GM12878 (cell line): ENCODE measurements around the gene IGSF6. TPM values are rescaled to one million over a fixed set of nuclear protein-coding genes. Genes with fewer than 3 reads are reported as not detected.

Experiments used
- ATAC-seq: fragments of 200-7000 bp; cut with Tn5 transposase; 3 replicates; pipeline ENCODE4 v1.9.1; 2020; ENCODE audit warnings: mild to moderate bottlenecking, moderate library complexity
- BruUV-seq: library from RNA; stranded (reverse); fragments of 400-500 nt; replicated peaks from 2 replicates; lab custom pipeline; 2021; lab: Mats Ljungman, UMichigan
- CTCF ChIA-PET: fragments of 300-600 bp; sonication (Branson Sonifier 250); formaldehyde crosslinking; extraction: SDS; loops from one replicate; lab custom pipeline; 2021; ENCODE audit warnings: inconsistent platforms; lab: Yijun Ruan, JAX
- POLR2A ChIA-PET: fragments of 350-600 bp; formaldehyde crosslinking; extraction: SDS; loops from one replicate; lab custom pipeline; 2021; ENCODE audit warnings: inconsistent platforms; lab: Charles Lee
- RAD21 ChIA-PET: fragments of 300-600 bp; sonication (Branson Sonifier 250); formaldehyde crosslinking; loops from one replicate; lab custom pipeline; 2023; ENCODE audit warnings: antibody characterized with exemption; ENCODE audit not compliant: unreplicated experiment; lab: Charles Lee
- SMC1A ChIA-PET: fragments of 300-600 bp; sonication (Branson Sonifier 250); formaldehyde crosslinking; loops from one replicate; lab custom pipeline; 2023; ENCODE audit not compliant: unreplicated experiment, uncharacterized antibody; lab: Charles Lee
- DNase-seq: peaks from one replicate; pipeline ENCODE4 v3.0.0-alpha.2; 2011; ENCODE audit warnings: low read depth, low spot score
- FAIRE-seq: peaks from 3 replicates; lab custom pipeline; 2011; peaks lifted over from hg19 to GRCh38; lab: Jason Lieb, UNC
- H2AFZ ChIP-seq: 2 replicates; pipeline ENCODE4 v1.6.0; 2011; ENCODE audit warnings: low read depth, low read length, control low read depth; ENCODE audit not compliant: control insufficient read depth
- H3K27ac ChIP-seq: 2 replicates; pipeline ENCODE4 v1.5.1; 2011; ENCODE audit warnings: control low read depth; ENCODE audit not compliant: control insufficient read depth, insufficient read depth
- H3K27me3 ChIP-seq, 2 experiments: replicated peaks in 1 of 2; 2 replicates each; pipeline versions ENCODE4 v1.6.0 to v1.6.1; 2011; ENCODE audit warnings: low read length in 1 of 2; ENCODE audit not compliant: control insufficient read depth in 2 of 2, insufficient read depth in 2 of 2
- H3K36me3 ChIP-seq, 2 experiments: 2 replicates each; pipeline ENCODE4 v1.5.1; 2011; ENCODE audit warnings: low read length in 1 of 2; ENCODE audit not compliant: control insufficient read depth in 2 of 2, insufficient read depth in 2 of 2
- H3K4me1 ChIP-seq: 2 replicates; pipeline ENCODE4 v1.6.1; 2011; ENCODE audit warnings: mild to moderate bottlenecking, low read length, moderate library complexity, mixed read lengths; ENCODE audit not compliant: control insufficient read depth, insufficient read depth
- H3K4me2 ChIP-seq: 2 replicates; pipeline ENCODE4 v1.6.0; 2011; ENCODE audit warnings: control low read depth; ENCODE audit not compliant: control insufficient read depth, insufficient read depth
- H3K4me3 ChIP-seq: fragments of 200-600 bp; sonication (generic); 2 replicates; pipeline ENCODE4 v1.5.1; 2016
- H3K79me2 ChIP-seq: 2 replicates; pipeline ENCODE4 v1.6.0; 2011; ENCODE audit warnings: low read length; ENCODE audit not compliant: control insufficient read depth, insufficient read depth
- H3K9ac ChIP-seq: 2 replicates; pipeline ENCODE4 v1.8.0; 2011; ENCODE audit warnings: low read length, control low read depth, mixed read lengths; ENCODE audit not compliant: control insufficient read depth, insufficient read depth
- H3K9me3 ChIP-seq: replicated peaks from 3 replicates; pipeline ENCODE4 v1.5.1; 2011; ENCODE audit warnings: mild to moderate bottlenecking, low read length; ENCODE audit not compliant: control insufficient read depth, insufficient read depth
- H4K20me1 ChIP-seq: 2 replicates; pipeline ENCODE4 v1.6.0; 2011; ENCODE audit not compliant: control insufficient read depth, insufficient read depth
- BACH1 ChIP-seq: fragments of 450-650 bp; IDR thresholded peaks from 2 replicates; pipeline ENCODE4 v1.6.1; 2017; ENCODE audit warnings: mild to moderate bottlenecking, borderline replicate concordance
- BHLHE40 ChIP-seq, 2 experiments: fragments of 450-650 bp in 1 of 2; IDR thresholded peaks; 2 replicates each; pipeline ENCODE4 v1.6.1; 2011 to 2017; ENCODE audit warnings: low read depth in 2 of 2, borderline replicate concordance in 1 of 2, improper control_type of control experiment in 1 of 2, low read length in 1 of 2, mild to moderate bottlenecking in 1 of 2
- CBFB ChIP-seq: IDR thresholded peaks from 2 replicates; pipeline ENCODE4 v1.6.1; 2016; ENCODE audit warnings: antibody characterized with exemption, low read depth
- EGR1 ChIP-seq, 2 experiments: IDR thresholded peaks; 1 replicate in 1 of 2; 2 replicates in 1 of 2; pipeline ENCODE4 v1.6.1; 2011 to 2012; ENCODE audit warnings: low read depth in 2 of 2, low read length in 2 of 2, borderline replicate concordance in 1 of 2, mild to moderate bottlenecking in 1 of 2, moderate library complexity in 1 of 2
- ETV6 ChIP-seq, 2 experiments: fragments of 450-650 bp in 1 of 2; IDR thresholded peaks in 1 of 2; conservative IDR thresholded peaks in 1 of 2; 2 replicates each; pipeline ENCODE4 v1.6.1; 2014; ENCODE audit warnings: antibody characterized with exemption in 1 of 2, borderline replicate concordance in 1 of 2, low read depth in 1 of 2, mild to moderate bottlenecking in 1 of 2, moderate library complexity in 1 of 2
- FOS ChIP-seq: IDR thresholded peaks from 3 replicates; pipeline ENCODE4 v1.6.1; 2011; ENCODE audit warnings: borderline replicate concordance; ENCODE audit not compliant: insufficient read length; ENCODE audit errors: extremely low read depth
- HDAC6 ChIP-seq: fragments of 200-600 bp; sonication (generic); IDR thresholded peaks from one replicate; pipeline ENCODE4 v1.8.0; 2017; ENCODE audit warnings: antibody characterized with exemption; ENCODE audit not compliant: unreplicated experiment
- IKZF2 ChIP-seq, 2 experiments: fragments of 450-650 bp; IDR thresholded peaks; 2 replicates each; pipeline ENCODE4 v1.6.1; 2017; ENCODE audit warnings: mild to moderate bottlenecking in 2 of 2, moderate library complexity in 2 of 2
- JUNB ChIP-seq: IDR thresholded peaks from 2 replicates; pipeline ENCODE4 v1.6.1; 2016; ENCODE audit warnings: antibody characterized with exemption, mild to moderate bottlenecking
- NBN ChIP-seq: fragments of 450-650 bp; IDR thresholded peaks from 2 replicates; pipeline ENCODE4 v1.6.1; 2016
- NR2C1 ChIP-seq: fragments of 450-650 bp; IDR thresholded peaks from 2 replicates; pipeline ENCODE4 v1.6.1; 2017; ENCODE audit warnings: antibody characterized with exemption, mild to moderate bottlenecking, moderate library complexity
- PKNOX1 ChIP-seq: fragments of 450-650 bp; IDR thresholded peaks from 2 replicates; pipeline ENCODE4 v1.6.1; 2016; ENCODE audit warnings: mild to moderate bottlenecking
- RELB ChIP-seq: fragments of 450-650 bp; IDR thresholded peaks from 2 replicates; pipeline ENCODE4 v1.6.1; 2017; ENCODE audit warnings: low read depth, mild to moderate bottlenecking, moderate library complexity
- RFX5 ChIP-seq: IDR thresholded peaks from 2 replicates; pipeline ENCODE4 v1.6.1; 2011; ENCODE audit warnings: low read depth, low read length, improper control_type of control experiment
- RUNX3 ChIP-seq: IDR thresholded peaks from 2 replicates; pipeline ENCODE4 v1.6.1; 2012; ENCODE audit warnings: low read length, inconsistent platforms
- SMARCA5 ChIP-seq: fragments of 450-650 bp; IDR thresholded peaks from 2 replicates; pipeline ENCODE4 v1.6.1; 2017; ENCODE audit warnings: mild to moderate bottlenecking
- STAT1 ChIP-seq: fragments of 450-650 bp; conservative IDR thresholded peaks from 2 replicates; pipeline ENCODE4 v1.6.1; 2014; ENCODE audit warnings: antibody characterized with exemption, mild to moderate bottlenecking
- WGBS: methylation state at CpG from one replicate; pipeline ENCODE4 v1.1.6; 2016; ENCODE audit warnings: low lambda C conversion rate; ENCODE audit not compliant: insufficient replicate concordance, insufficient coverage; ENCODE audit errors: missing lambda C conversion rate; 5-methylcytosine and 5-hydroxymethylcytosine counted together
- in situ Hi-C: fragments of 300-500 bp; cut with MboI; formaldehyde crosslinking; loops from 9 replicates; pipeline ENCODE4 v1.14.3; 2018; ENCODE audit warnings: mixed read lengths
- intact Hi-C: fragments of 100-400 bp; cut with micrococcal nuclease; formaldehyde crosslinking; loops from one replicate; pipeline ENCODE4 v1.14.2; 2022; ENCODE audit not compliant: unreplicated experiment
- polyA plus RNA-seq, 11 experiments: library from polyadenylated mRNA; depleted of rRNA in 4 of 11; unstranded in 6 of 11; stranded (reverse) in 5 of 11; fragments of >200 nt; fragmentation: Nextera tagmentation in 4 of 11; fragmentation: Illumina TruSeq in 1 of 11; extraction: Ambion mirVana in 4 of 11; extraction: Trizol in 1 of 11; gene quantifications; 1 replicate in 1 of 11; 2 replicates in 10 of 11; pipeline versions ENCODE4 v1.2.1 to v1.2.3, GENCODE V29; 2011 to 2016; ENCODE audit warnings: inconsistent platforms in 2 of 11, missing spikeins in 2 of 11, low read depth in 1 of 11
- total RNA-seq, 4 experiments: library from RNA; depleted of rRNA in 3 of 4; stranded (reverse); fragments of >200 nt in 3 of 4; fragmentation: Illumina TruSeq in 1 of 4; extraction: Trizol in 1 of 4; gene quantifications; 2 replicates each; pipeline versions ENCODE4 v1.2.1 to v1.2.3, GENCODE V29; 2013 to 2021
- TF ChIP-seq, protein P1 (sequence below): IDR thresholded peaks from 2 replicates; pipeline ENCODE4 v1.6.1; 2011; ENCODE audit warnings: low read depth, mild to moderate bottlenecking, low read length, moderate library complexity, borderline replicate concordance; ENCODE audit errors: extremely low read depth
- TF ChIP-seq, protein P2 (sequence below): IDR thresholded peaks from 2 replicates; pipeline ENCODE4 v1.6.1; 2011; ENCODE audit warnings: mild to moderate bottlenecking, low read depth, low read length, moderate library complexity; ENCODE audit not compliant: insufficient replicate concordance

Gene IGSF6
- total and polyA plus RNA-seq, 10 of the 15 experiments (the other 5 are each of a cell fraction or from before 2014, with no cell fraction given), result 0.32 to 1.2 (median 0.72) TPM

GRCh38 chr16:21638573-21638975 lies 13.8 kb downstream of the IGSF6 start:
- ChIA-PET RAD21 (interaction anchor here (0.9 to 6.8 kb wide), 9 partner anchors 10 to 83 kb away, joined by 3 to 52 read pairs (median 4); no protein-coding TSS in a partner anchor), CTCF (interaction anchor here (0.7 to 8.1 kb wide), 14 partner anchors 13 to 69 kb away, joined by 3 to 99 read pairs (median 4); no protein-coding TSS in a partner anchor), SMC1A (interaction anchor here (0.8 to 10.1 kb wide), 14 partner anchors 10 to 79 kb away, joined by 3 to 204 read pairs (median 6); partner anchors contain the start of gene METTL9), POLR2A (interaction anchor here (0.6 to 1.6 kb wide), 2 partner anchors 36 to 418 kb away, joined by 4 to 6 read pairs; no protein-coding TSS in a partner anchor)
- in situ Hi-C loops, result no loop called here
- BruUV-seq, result no TSS peak
- WGBS, result 45% methylated on average over 4 of the region's 4 CpGs
- no peaks in the 10 kb centered on the region for H4K20me1 ChIP-seq
- DNase-seq (no peak), ATAC-seq (peak; percentile 81), FAIRE-seq (peak; percentile 79)
- no peak overlapping the region for H2AFZ ChIP-seq
- H3K4me3 ChIP-seq, result no peak overlapping the region
- H3K27ac ChIP-seq, result no peak overlapping the region
- H3K9ac ChIP-seq, result no peak overlapping the region
- H3K4me1 ChIP-seq, result 0 out of 2 replicates have a peak, but pooled peaks cover 2% of the 10 kb centered on the region
- H3K79me2 ChIP-seq, result no peaks in the 10 kb centered on the region
- intact Hi-C loops, result no loop called here
- H3K27me3 ChIP-seq, result no peaks in the 10 kb centered on the region
- no peaks in the 10 kb centered on the region for H3K9me3 ChIP-seq
- H3K36me3 ChIP-seq, result no peaks in the 10 kb centered on the region; a peak in 2 of 4 replicates
- H3K4me2 ChIP-seq, result no peak overlapping the region
- TF ChIP-seq SMARCA5 (no peak), CBFB (no peak), EGR1 (IDR thresholded peaks at IDR 0.05; ENCODE audit: borderline replicate concordance in 1 of 2, low read depth in 2 of 2, low read length in 2 of 2) (0 out of 3 replicates have a peak, but pooled peaks of 1 of the 2 experiments have one; percentile 11), STAT1 (no peak), ETV6 (conservative IDR thresholded peaks at IDR 0.05 in 1 of 2, IDR thresholded peaks at IDR 0.05 in 1 of 2; ENCODE audit: borderline replicate concordance in 1 of 2, low read depth in 1 of 2) (no peak), IKZF2 (IDR thresholded peaks at IDR 0.05) (peak; percentile 28 to 46; a peak in 2 of 4 replicates), PKNOX1 (no peak), RFX5 (no peak), FOS (no peak), HDAC6 (no peak), NR2C1 (no peak), RELB (peak; percentile 55; the same call in 1 of the 2 replicates), RUNX3 (peak; percentile 27; the same call in 1 of the 2 replicates), NBN (peak; percentile 69; the same call in 1 of the 2 replicates), JUNB (no peak), BHLHE40 (IDR thresholded peaks at IDR 0.05; ENCODE audit: borderline replicate concordance in 1 of 2, low read depth in 2 of 2, low read length in 1 of 2) (peak; percentile 7 to 19; a peak in 2 of 4 replicates), BACH1 (no peak)
- TF ChIP-seq, protein P1, sequence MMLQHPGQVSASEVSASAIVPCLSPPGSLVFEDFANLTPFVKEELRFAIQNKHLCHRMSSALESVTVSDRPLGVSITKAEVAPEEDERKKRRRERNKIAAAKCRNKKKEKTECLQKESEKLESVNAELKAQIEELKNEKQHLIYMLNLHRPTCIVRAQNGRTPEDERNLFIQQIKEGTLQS, result no peak
- TF ChIP-seq, protein P2, sequence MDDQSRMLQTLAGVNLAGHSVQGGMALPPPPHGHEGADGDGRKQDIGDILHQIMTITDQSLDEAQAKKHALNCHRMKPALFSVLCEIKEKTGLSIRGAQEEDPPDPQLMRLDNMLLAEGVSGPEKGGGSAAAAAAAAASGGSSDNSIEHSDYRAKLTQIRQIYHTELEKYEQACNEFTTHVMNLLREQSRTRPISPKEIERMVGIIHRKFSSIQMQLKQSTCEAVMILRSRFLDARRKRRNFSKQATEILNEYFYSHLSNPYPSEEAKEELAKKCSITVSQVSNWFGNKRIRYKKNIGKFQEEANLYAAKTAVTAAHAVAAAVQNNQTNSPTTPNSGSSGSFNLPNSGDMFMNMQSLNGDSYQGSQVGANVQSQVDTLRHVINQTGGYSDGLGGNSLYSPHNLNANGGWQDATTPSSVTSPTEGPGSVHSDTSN, result no peak
